Stimulated activated CD8-positive, alpha-beta memory T cell treated with anti-CD3 and anti-CD28 coated beads, Interleukin-15, amount 100 ng/mL, for 1 hour (primary cell): Measurements from ENCODE around the gene TUT1.
"Not testable (repeated sequence)": the region's sequence is repeated elsewhere in the genome, so short reads cannot be mapped to it uniquely, and the experiment has no call there.

ENCODE experiments used
- DNase-seq: peaks from one replicate; pipeline ENCODE4 v3.0.0-alpha.2; 2020; ENCODE audit warnings: low read depth

The TUT1 gene

GRCh38 chr11:62578541-62578940, 12.8 kb downstream of the TUT1 start:
- DNase-seq, result no peak

- DNase-seq, result no peak
These were observed 14.1 kb downstream of the TUT1 start for GRCh38 chr11:62577046-62577714.

GRCh38 chr11:62575837-62576236, 15.5 kb downstream of the TUT1 start:
- DNase-seq, result no peak

- DNase-seq, result no peak
These were observed 16.2 kb downstream of the TUT1 start for GRCh38 chr11:62575156-62575555.

- no peak for DNase-seq
These were observed 16.8 kb downstream of the TUT1 start for GRCh38 chr11:62574363-62575071.

GRCh38 chr11:62573592-62574362, 17.5 kb downstream of the TUT1 start, which contains the start of gene EEF1G:
EEF1G (minus strand) TSS chr11:62573891; CDS start chr11:62573842, 49 bp downstream.
- peak; percentile 92 for DNase-seq

GRCh38 chr11:62573006-62573591, 18.2 kb downstream of the TUT1 start:
- DNase-seq, result no peak

GRCh38 chr11:62572431-62572830, 18.9 kb downstream of the TUT1 start:
- DNase-seq, result no peak

GRCh38 chr11:62571493-62571892, 19.8 kb downstream of the TUT1 start:
- not testable (repeated sequence) for DNase-seq

- not testable (repeated sequence) for DNase-seq
These were observed 20.4 kb downstream of the TUT1 start for GRCh38 chr11:62570903-62571302.

- DNase-seq, result no peak
These were observed 21.7 kb downstream of the TUT1 start for GRCh38 chr11:62569611-62570010.

GRCh38 chr11:62567018-62567633, 24.2 kb downstream of the TUT1 start:
- no peak for DNase-seq

GRCh38 chr11:62566247-62566646, 25.1 kb downstream of the TUT1 start:
- DNase-seq, result no peak

GRCh38 chr11:62565100-62565802, 26.1 kb downstream of the TUT1 start:
- no peak for DNase-seq

GRCh38 chr11:62561677-62562230, 29.6 kb downstream of the TUT1 start:
- DNase-seq, result not testable (repeated sequence)

- peak; percentile 78 for DNase-seq
These were observed 30.7 kb downstream of the TUT1 start for GRCh38 chr11:62560566-62561103.

- not testable (repeated sequence) for DNase-seq
These were observed 31.7 kb downstream of the TUT1 start for GRCh38 chr11:62559626-62560025.

- DNase-seq, result no peak
These were observed 32.1 kb downstream of the TUT1 start for GRCh38 chr11:62559204-62559603.

- DNase-seq, result no peak
These were observed 32.7 kb downstream of the TUT1 start for GRCh38 chr11:62558669-62559068.

- no peak for DNase-seq
These were observed 34.3 kb downstream of the TUT1 start for GRCh38 chr11:62556875-62557631.
